B cell (primary cell): ENCODE results near the gene HLA-B.

ENCODE experiments used
- CTCF ChIP-seq: fragments of 200-600 bp; IDR thresholded peaks from one replicate; pipeline ENCODE4 v1.8.0; 2022; ENCODE audit warnings: antibody characterized with exemption, mild to moderate bottlenecking
- EZH2 ChIP-seq: IDR thresholded peaks from 2 replicates; pipeline ENCODE4 v1.6.1; 2012; ENCODE audit warnings: borderline replicate concordance, low read depth, mild to moderate bottlenecking, moderate library complexity, low read length; ENCODE audit not compliant: insufficient read depth, poor library complexity, severe bottlenecking

GRCh38 chr6:31308050-31308844, 48.7 kb downstream of the HLA-B start:
- TF ChIP-seq CTCF: no peak
- no peak for TF ChIP-seq EZH2
